Upper lobe of left lung (tissue), 6 donors: ENCODE measurements around the gene GABRE. TPM values are rescaled to one million over a fixed set of nuclear protein-coding genes. Genes with fewer than 3 reads are reported as not detected.

Experiments used
- ATAC-seq, 2 donors: fragments of 200-7000 bp; cut with Tn5 transposase; one replicate each; pipeline ENCODE4 v1.9.1; 2022; ENCODE audit warnings: mild to moderate bottlenecking in 2 of 2, moderate library complexity in 2 of 2; ENCODE audit not compliant: low FRiP score in 2 of 2
- DNase-seq, 2 donors: peaks; one replicate each; pipeline ENCODE4 v3.0.0-alpha.2; 2019 to 2020
- H3K27ac ChIP-seq, 4 donors: fragments of 200-600 bp; sonication (generic); one replicate each; pipeline ENCODE4 v1.5.1; 2016 to 2019
- H3K27me3 ChIP-seq, 4 donors: fragments of 200-600 bp; sonication (generic); one replicate each; pipeline ENCODE4 v1.5.1; 2017 to 2019
- H3K36me3 ChIP-seq, 4 donors: fragments of 200-600 bp; sonication (generic); one replicate each; pipeline ENCODE4 v1.5.1; 2016 to 2019
- H3K4me1 ChIP-seq, 4 donors: fragments of 200-600 bp; sonication (generic); one replicate each; pipeline ENCODE4 v1.5.1; 2018 to 2019
- H3K4me3 ChIP-seq, 4 donors: fragments of 200-600 bp; sonication (generic); one replicate each; pipeline ENCODE4 v1.5.1; 2017 to 2019; ENCODE audit warnings: mild to moderate bottlenecking in 2 of 4, moderate library complexity in 1 of 4
- H3K9me3 ChIP-seq, 4 donors: fragments of 200-600 bp; sonication (generic); one replicate each; pipeline ENCODE4 v1.5.1; 2018 to 2019
- CTCF ChIP-seq, 6 experiments: fragments of 450-650 bp in 4 of 6; fragments of 200-600 bp in 2 of 6; sonication (generic) in 2 of 6; IDR thresholded peaks; one replicate each; pipeline ENCODE4 v1.5.1; 2016 to 2019; ENCODE audit warnings: antibody characterized with exemption in 6 of 6
- EP300 ChIP-seq, 4 donors: sonication (generic); formaldehyde crosslinking; IDR thresholded peaks; one replicate each; pipeline ENCODE4 v1.5.1; 2017; ENCODE audit warnings: antibody characterized with exemption in 4 of 4, control low read depth in 2 of 4
- POLR2A ChIP-seq, 4 donors: fragments of 450-650 bp; IDR thresholded peaks; one replicate each; pipeline ENCODE4 v1.5.1; 2016 to 2017; ENCODE audit warnings: antibody characterized with exemption in 4 of 4, mild to moderate bottlenecking in 2 of 4
- POLR2AphosphoS5 ChIP-seq, 2 donors: sonication (generic); formaldehyde crosslinking; IDR thresholded peaks; one replicate each; pipeline ENCODE4 v1.5.1; 2017; ENCODE audit warnings: antibody characterized with exemption in 2 of 2
- WGBS, 2 donors: methylation state at CpG; one replicate each; pipeline ENCODE4 v1.1.5; 2017 to 2018; 5-methylcytosine and 5-hydroxymethylcytosine counted together
- total RNA-seq, 6 donors: library from RNA; depleted of rRNA in 4 of 6; stranded (reverse); fragments of >200 nt in 4 of 6; gene quantifications; one replicate each; pipeline versions ENCODE4 v1.1.0 to v1.2.1, GENCODE V29; 2016 to 2021
- donor health status: DM: no; HTN: no; CAD: no; lungs with moderate emphysema.
- donor health status: DM: no; HTN: yes; CAD: no; lungs with severe emphysema.

The GABRE gene
- total RNA-seq, result 100 to 1,000 TPM in 1 of 6 donors, 10 to 100 TPM in 5; 21.7 to 139 (median 41.8) TPM

GRCh38 chrX:151974336-151975227 lies at the start of gene GABRE:
Gene GABRE, minus strand, starts transcription at chrX:151974676. Its CDS starts 51 bp downstream, at chrX:151974625.
- H3K9me3 ChIP-seq, result no peaks in the 10 kb centered on the region
- TF ChIP-seq POLR2AphosphoS5 (IDR thresholded peaks at IDR 0.05), result peak; percentile 60 to 66
- TF ChIP-seq POLR2A (IDR thresholded peaks at IDR 0.05), result peak in 3 of 4 donors; percentile 27 to 61 (median 43)
- no peak for TF ChIP-seq EP300 (IDR thresholded peaks at IDR 0.05)
- TF ChIP-seq CTCF (IDR thresholded peaks at IDR 0.05), result no peak
- DNase-seq (peak; percentile 38 to 91), ATAC-seq (peak in 1 of 2 donors; percentile 87)
- peak within 1 kb of the TSS; percentile 29 to 56 (median 51) for H3K4me3 ChIP-seq
- H3K36me3 ChIP-seq, result no peaks in the 10 kb centered on the region
- H3K4me1 ChIP-seq, result peaks cover 0 to 4% (median 0%) of the 10 kb centered on the region in 4 donors
- H3K27me3 ChIP-seq, result peaks cover 0 to 6% (median 0%) of the 10 kb centered on the region in 4 donors
- WGBS, 2 donors, result 47% methylated on average over 80 of the region's 90 CpGs; no CpG with 5 or more reads in 1 of the 2 donors
- H3K27ac ChIP-seq, result peak within 1 kb of the TSS; percentile 62 to 84 (median 78)

GRCh38 chrX:152020888-152021287 lies 46.4 kb upstream of the GABRE start:
- 82 to 92% methylated on average over 3 of the region's 3 CpGs for WGBS, 2 donors
- Histone ChIP-seq H3K4me1 (no peaks in the 10 kb centered on the region), H3K4me3 (no peak overlapping the region), H3K9me3 (no peaks in the 10 kb centered on the region), H3K27ac (no peak overlapping the region), H3K27me3 (no peaks in the 10 kb centered on the region), H3K36me3 (no peaks in the 10 kb centered on the region)
- DNase-seq (no peak), ATAC-seq (no peak)
- TF ChIP-seq EP300 (IDR thresholded peaks at IDR 0.05), result no peak
- TF ChIP-seq POLR2AphosphoS5 (IDR thresholded peaks at IDR 0.05), result no peak
- no peak for TF ChIP-seq POLR2A (IDR thresholded peaks at IDR 0.05)
- TF ChIP-seq CTCF (IDR thresholded peaks at IDR 0.05), result no peak

GRCh38 chrX:151999813-152000212 lies 25.3 kb upstream of the GABRE start:
- Histone ChIP-seq H3K36me3 (no peaks in the 10 kb centered on the region), H3K9me3 (peaks cover 0 to 7% (median 0%) of the 10 kb centered on the region in 4 donors), H3K4me3 (no peak overlapping the region), H3K4me1 (no peaks in the 10 kb centered on the region), H3K27me3 (no peaks in the 10 kb centered on the region), H3K27ac (no peak overlapping the region)
- no peak for TF ChIP-seq POLR2A (IDR thresholded peaks at IDR 0.05)
- TF ChIP-seq EP300 (IDR thresholded peaks at IDR 0.05), result no peak
- TF ChIP-seq POLR2AphosphoS5 (IDR thresholded peaks at IDR 0.05), result no peak
- TF ChIP-seq CTCF (IDR thresholded peaks at IDR 0.05), result no peak
- 77 to 90% methylated on average over 5 of the region's 5 CpGs for WGBS, 2 donors
- DNase-seq, result no peak
- no peak for ATAC-seq

- Histone ChIP-seq H3K27me3 (no peaks in the 10 kb centered on the region), H3K9me3 (peaks cover 0 to 7% (median 0%) of the 10 kb centered on the region in 4 donors), H3K27ac (no peak overlapping the region), H3K4me3 (no peak overlapping the region), H3K4me1 (no peaks in the 10 kb centered on the region), H3K36me3 (no peaks in the 10 kb centered on the region)
- WGBS, 2 donors, result 72 to 95% methylated on average over 1 of the region's 1 CpG
- no peak for DNase-seq
- no peak for ATAC-seq
- TF ChIP-seq CTCF (IDR thresholded peaks at IDR 0.05), result no peak
- TF ChIP-seq POLR2AphosphoS5 (IDR thresholded peaks at IDR 0.05), result no peak
- no peak for TF ChIP-seq POLR2A (IDR thresholded peaks at IDR 0.05)
- no peak for TF ChIP-seq EP300 (IDR thresholded peaks at IDR 0.05)
These were observed 23.1 kb upstream of the GABRE start for GRCh38 chrX:151997539-151997938.
